ENCODE results near the gene REELD1.
A peak's percentile ranks its signal among the peaks of the same experiment; 100 is the strongest.

The REELD1 gene

DNA sequence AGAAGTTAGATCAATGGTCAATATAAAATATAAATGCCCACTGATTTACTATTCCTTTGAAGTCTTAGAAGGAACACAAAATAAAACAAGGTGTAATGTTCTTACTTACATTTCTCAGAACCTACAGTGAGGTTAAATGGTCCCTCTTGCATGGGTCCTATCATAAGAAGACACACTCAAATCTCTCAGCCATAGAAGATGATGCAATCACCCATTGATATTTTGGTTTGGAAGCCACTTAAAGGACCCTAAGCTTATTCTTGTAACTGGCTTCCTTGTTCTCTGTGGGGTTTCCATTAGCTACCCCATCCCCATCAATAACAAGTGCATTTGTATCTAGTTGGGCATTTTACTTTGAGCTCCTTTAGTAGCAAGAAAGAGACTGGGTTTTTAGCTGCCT, 15.1 kb downstream of the REELD1 start:
- DNase-seq: no peak

DNA sequence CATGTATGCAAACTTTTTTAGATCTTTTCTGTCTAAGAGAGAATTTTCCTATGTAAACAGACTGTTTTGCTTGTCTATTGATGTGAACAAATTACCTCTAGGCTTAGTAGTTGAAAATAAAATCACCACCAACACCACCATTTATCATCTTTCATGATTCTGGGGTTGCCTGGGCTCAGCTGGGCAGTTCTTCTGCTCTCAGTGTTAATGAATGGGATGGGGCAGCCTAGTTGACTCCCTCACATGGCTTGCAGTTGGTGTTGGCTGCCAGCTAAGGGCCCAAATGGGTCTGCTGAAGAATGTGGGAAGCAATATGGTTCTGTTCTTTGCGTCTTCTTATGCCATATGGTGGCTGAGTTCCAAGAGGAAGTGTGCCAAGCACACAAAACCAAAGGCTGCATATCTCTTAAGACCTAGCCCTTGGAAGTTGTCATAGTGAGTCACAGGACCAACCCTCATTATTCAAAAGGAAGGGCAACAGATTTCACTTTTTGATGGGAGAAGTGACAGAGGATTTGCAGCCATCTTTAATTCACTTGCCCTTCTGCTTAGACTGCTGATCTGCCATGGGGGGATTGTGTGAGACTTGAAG, 17.9 kb downstream of the REELD1 start:
- DNase-seq: no peak

GRCh38 chr4:146235654-146236177, 21.4 kb downstream of the REELD1 start:
- DNase-seq: no peak

DNA sequence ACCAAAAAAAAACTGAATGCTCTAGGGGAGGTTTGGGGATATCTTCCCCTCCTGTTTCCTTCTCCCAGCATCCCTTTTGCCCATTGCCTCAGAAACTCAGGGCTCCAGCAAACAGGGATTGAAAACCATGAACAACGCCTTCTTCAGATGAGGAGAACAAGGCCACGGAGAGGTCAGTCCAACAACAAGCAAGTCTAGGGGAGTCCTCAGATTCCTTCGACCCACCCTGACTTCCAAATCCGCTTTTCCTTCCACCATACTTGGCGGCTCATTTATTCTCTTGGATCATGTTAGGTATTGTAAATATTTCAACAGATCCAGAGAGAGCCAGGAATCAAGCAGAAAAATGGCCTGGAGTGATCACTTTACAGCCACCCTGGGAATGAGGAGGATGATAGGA, 21.9 kb downstream of the REELD1 start:
- no peak for DNase-seq

DNA sequence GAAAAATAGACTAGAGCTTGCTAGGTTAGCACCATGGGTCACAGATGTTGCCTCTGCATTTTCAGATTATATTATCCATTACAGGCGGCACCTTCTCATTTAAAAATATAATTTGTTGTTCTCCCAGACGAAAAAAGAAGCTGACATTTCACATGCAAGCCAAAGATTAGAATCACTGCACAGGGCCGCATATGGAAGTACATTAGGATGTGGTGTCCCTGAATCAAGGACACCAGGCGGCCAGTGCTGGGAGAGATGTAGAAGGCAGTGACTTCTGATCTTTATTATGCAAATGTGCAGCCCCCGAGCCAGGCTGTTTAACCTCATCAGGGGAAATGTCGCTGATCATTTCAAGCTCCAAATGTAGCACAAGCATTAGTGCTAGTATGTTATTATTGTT, 22.8 kb downstream of the REELD1 start:
- no peak for DNase-seq

DNA sequence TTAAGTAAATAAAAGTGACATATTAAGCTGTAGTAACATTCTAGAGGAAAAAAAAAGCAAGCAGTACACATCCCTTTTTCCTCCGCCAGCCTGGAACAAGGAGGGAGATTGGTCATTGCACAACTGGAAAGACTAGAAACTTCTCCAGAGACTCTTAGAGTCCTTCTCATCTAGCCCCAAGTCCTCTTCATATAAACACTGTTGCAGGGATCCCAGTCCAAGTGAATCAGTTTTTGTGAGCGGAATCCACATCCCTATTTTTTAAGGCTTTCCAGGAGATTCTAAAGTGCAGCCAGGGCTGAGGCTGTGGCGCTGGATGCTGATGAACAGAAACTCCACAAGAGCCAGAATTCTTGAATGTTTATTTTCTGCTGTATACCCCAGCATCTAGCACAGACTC, 23.8 kb downstream of the REELD1 start:
- no peak for DNase-seq

DNA sequence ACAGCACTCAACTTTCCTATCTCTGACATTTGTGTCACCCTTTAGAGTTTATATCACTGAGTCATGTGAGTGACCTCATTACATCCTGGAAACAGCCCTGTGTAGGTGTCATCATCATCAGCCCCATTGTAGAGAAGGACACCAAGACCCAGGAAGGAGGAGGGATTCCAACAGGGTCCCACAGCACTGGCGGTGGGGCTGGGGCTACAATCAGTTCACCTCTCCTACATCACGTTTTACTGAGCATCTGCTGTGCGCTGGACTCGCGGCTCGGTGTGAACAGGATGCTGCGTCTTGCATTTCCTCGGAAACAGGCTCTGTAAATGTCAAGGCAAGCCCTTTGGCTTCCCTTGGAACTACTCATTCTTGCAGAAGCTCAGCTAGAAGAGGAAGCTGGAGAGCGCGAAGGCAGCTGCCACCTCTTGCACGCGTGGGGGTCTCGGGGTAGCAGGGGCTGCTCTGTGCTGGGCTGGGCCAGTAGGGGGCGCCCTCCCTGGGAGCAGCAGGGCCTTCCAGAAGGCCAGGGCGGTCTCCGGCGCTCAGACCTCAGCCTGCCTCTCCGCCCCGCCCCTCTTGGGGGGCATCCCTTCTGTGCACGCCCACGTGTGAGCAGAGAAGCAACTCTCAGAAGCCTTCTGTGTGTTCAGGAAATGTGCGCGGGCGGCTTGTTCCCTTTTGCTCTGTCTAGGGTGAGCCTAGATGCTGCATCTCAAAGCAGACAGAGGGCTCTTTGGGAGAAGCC, 29.0 kb downstream of the REELD1 start:
- DNase-seq: peak; percentile 16

- no peak for DNase-seq
Observed at GRCh38 chr4:146243883-146244277, 29.5 kb downstream of the REELD1 start.

DNA sequence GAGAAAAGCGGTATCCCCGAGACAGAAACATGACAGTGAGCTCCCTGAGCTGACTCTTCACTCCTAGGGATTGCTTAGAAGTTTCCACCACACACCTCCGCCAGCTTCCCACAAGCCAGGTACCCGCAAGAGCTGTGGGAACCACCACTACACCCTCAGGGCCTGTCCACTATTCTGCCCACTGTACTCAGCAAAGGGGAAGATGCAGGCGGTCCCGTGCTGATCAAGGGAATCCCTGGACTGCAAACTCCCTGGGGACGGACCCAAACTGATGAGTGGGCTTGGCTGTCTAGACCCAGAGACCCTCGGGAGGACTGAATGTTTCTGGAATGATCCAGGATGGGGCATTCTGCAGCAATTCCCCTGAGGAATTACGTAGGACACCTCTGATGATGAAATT, 30.2 kb downstream of the REELD1 start:
- no peak for DNase-seq

DNA sequence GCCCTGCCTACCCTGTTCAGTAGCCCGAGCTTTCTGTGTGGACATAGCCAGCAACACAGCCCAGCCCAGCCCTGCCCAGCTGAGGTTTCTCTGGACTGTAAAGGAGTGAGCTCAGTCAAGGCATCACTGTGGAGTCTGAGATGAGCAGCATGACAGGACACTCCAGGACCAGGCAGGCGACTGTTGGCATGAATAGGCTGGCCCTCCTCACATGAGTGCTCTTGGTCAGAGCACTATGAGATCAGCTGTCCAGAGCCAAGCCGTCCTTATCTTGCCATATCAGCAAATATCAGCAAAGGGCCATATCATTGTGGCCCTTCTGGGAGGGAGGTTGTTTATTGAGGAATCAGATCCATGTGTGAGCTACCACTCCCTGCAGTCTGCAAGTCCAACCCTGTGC, 30.9 kb downstream of the REELD1 start:
- no peak for DNase-seq

GRCh38 chr4:146245850-146246249, 31.5 kb downstream of the REELD1 start:
- no peak for DNase-seq

- no peak for DNase-seq
Observed at GRCh38 chr4:146246381-146246780, 32.0 kb downstream of the REELD1 start.

DNA sequence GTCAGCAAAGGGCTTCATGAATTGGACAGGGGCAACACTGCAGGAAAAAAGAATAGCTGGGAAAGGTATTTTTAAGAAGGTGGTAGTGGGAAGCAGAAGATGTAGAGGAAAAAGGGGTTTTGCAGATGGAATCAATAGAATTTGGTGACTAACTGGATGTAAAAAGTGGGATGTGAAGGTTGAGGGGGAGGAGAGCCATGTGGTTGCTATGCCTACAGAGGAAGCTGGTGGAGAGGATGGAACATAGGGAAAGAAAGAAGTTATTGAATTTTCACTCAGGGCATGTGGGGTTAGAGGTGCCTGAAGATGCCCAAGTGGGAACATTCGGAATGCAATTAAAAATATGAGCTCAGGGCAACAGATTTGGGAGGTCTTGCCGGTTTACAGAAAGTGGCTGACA, 33.0 kb downstream of the REELD1 start:
- no peak for DNase-seq

- DNase-seq: no peak
Observed at GRCh38 chr4:146252969-146253611, 38.8 kb downstream of the REELD1 start.

DNA sequence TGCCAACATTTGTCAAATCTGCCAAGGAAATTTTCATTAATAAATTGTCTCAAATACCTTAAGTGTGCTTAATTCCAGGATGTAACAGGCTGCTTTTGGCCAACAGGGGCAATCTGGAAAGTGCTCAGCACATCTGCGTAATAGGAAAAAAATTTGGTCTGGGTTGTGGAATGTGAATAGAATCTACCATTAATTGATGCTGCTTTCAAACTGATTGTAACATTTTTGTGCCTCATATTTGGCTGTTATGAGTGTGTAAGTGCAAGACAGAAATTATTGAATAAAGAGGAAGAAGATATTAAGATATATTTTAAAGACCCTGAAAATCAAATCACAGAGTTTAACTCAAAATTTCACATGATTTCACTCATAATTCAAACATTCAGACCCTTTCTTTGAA, 41.1 kb downstream of the REELD1 start:
- no peak for DNase-seq

- no peak for DNase-seq
Observed at GRCh38 chr4:146255874-146256273, 41.5 kb downstream of the REELD1 start.

- DNase-seq: no peak
Observed at GRCh38 chr4:146256328-146256727, 42.0 kb downstream of the REELD1 start.

GRCh38 chr4:146257511-146257910, 43.2 kb downstream of the REELD1 start:
- no peak for DNase-seq

DNA sequence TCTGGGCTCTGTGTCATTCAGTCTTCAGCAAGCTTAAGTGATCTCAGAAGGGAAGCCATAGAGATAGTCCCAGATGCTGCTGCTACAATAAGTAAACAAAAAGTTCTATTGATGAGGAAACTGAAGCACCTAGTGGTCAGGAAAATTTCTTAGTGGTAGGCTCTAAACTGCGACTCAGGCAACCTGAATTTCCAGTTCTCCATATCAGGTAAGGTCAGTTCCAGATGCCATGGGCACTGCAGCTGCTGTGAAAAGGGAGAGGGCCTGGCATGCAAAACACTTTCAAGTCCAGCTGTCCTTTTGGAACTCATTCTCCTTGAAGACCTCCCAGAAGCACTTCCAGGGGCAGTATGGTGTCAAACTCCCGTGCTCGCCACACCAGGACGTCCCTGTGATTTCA, 46.2 kb downstream of the REELD1 start:
- no peak for DNase-seq

GRCh38 chr4:146261041-146261440, 46.7 kb downstream of the REELD1 start:
- DNase-seq: no peak

DNA sequence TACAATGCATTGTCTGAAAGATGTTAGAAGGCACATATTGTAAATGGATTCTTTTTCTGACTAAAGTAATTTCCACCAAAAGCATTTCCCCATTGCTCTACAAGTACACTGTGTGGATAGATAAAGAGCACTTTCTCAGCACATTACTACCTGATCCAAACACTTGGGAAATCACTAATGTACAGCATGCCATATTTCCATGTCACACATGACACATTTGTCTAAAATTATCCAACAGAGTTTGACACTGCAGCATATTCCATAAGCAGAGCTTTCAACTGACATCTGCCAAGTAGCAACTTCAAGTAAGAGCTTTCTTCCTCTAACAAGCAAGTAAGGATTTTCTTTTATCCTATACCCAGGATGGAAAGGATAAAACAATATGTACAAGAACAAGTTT, 49.5 kb downstream of the REELD1 start:
- DNase-seq: no peak

GRCh38 chr4:146265950-146266490, 51.7 kb downstream of the REELD1 start:
- DNase-seq: no peak

DNA sequence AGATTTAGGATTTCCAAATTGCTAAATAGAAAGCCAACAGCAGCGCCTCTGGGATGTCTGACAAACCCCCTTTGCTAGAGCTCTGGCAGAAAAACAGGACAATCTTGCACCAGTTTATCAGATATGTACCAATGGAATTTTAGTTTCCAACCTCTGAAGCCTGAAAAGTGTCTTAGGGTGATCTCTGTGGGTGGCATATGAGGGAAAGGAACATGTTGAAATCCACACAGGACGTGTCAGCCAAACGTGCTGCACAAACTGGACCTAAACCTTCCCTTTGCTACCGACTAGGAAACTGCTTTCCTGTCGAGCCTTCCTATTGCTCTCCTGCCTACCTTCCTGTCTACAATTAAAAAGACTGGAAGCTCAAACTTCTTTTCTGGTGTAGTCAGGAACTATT, 53.5 kb downstream of the REELD1 start:
- DNase-seq: no peak

DNA sequence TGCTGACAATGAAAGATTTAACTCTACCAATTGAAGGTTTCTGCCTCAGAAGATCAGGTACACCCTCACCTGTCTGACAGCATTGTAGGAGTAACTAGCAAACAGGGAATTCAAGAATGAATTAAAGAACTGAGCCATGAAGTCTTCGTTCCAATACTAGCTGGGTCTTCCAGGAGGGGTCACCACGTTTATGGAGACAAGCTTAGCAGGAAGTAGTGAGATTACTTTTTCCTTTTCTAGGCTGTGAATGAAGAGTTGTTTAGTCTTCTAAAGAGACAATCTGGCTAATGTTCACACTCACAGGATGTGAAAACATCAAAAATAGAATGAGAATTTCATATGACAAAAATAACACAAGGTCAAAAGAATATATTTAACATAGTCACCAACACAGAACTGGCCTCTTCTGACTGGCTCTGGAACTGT, 54.9 kb downstream of the REELD1 start:
- no peak for DNase-seq

Data from activated CD4-positive, alpha-beta T cell treated with anti-CD3 and anti-CD28 coated beads for 1 hour (primary cell).